Activated CD4-positive, CD25-positive, alpha-beta regulatory T cell treated with anti-CD3 and anti-CD28 coated beads, Interleukin-2, amount 50 U/mL, for 72 hours (primary cell): ENCODE data around the gene HSD11B2.

Experiments used
- DNase-seq: peaks from one replicate; pipeline ENCODE4 v3.0.0; 2021

Gene HSD11B2

DNA sequence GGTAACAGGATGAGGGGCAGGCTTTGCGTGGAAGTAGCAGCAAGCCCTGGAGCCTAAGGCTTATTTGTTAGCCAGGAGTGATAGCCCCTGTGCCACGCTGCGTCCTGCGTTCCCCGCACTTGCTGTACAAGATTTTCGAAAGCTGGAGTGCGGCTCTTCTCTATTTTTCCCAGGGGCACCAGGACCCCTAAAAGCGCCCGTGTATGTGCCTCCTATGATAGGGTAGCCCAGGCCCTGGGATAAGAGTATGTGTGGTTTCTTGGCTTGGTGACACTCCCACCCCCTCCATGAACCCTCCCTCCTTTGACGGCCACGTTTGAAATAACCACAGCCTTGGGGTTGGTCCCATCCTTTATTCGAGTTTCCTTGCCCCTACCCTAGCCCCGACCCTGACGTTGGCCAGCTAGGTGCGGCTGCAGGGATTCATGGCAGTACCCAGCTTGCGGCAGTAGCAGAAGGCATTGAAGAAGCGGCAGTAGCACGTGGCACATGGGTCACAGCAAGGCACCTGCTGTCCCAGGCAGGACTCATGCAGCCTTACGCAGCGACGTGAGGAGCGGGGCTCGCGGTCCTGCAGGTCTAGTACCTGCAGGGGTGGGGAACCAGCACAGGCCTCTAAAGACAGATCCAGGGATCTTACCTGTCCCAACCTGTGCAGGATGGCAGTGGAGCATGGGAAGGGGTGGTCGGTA lies 51.5 kb downstream of the HSD11B2 start:
- no peak for DNase-seq

DNA sequence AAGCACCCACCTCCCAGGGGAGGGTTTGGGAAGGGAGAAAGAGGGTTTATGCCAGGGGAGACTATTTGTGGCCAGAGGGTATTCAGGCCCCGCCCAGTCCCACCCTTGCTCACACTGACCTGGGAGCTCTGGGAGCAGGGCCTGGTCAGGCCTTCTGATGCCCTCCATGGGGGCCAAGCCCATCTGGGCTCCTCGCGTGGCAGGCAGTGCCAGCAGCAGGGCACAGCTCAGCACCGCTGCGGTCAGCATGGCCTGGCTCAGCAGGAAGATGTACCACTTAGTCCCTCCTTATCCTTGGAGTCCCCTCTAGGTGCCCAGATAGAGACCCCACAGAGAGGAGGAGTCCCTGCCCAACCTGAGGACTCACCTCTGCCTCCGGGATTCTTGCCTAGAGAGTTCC lies 52.2 kb downstream of the HSD11B2 start, which contains the start of gene AGRP:
TSS of gene AGRP (minus strand) at position 398 of the 400 bp plus-strand sequence. CDS start at position 249, 149 bp downstream.
- DNase-seq, result no peak

DNA sequence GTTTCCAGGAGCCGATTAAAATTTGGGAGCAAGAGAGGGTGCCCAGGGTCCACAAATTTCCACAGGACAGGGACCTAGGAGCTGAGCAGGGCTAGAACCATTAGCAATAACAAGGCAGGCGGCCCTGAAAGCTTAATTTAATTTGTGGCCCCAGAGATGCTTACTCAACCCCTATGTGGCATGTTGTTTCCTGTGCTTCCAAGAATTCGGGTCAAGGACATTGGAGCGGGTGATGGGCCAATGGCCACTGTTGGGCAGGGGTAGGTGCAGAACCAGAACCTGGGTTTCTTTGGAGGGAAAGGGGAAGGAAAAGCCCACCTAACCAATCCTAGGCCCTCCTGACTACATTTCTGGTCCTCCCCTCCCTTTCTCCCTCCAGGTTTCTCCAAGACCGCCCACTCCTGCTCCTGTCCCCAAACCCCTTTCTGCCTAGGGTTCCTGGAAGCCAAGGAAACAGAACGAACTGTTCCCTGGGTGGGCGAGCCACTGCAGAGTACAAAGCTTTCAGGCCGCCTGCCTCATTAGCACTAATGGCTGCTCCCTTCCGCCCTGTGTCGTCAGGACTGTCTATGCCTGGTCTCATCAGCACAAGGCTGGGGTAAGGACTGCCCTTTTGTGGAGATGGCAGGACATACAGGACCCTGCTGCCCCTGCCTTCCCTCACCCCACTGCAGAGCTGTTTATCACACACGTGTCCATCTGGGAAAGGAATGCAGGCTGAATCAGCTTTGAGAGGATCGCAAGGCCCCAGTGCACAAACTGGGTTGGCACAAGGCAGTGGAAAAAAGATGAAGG lies 53.0 kb downstream of the HSD11B2 start:
- no peak for DNase-seq

DNA sequence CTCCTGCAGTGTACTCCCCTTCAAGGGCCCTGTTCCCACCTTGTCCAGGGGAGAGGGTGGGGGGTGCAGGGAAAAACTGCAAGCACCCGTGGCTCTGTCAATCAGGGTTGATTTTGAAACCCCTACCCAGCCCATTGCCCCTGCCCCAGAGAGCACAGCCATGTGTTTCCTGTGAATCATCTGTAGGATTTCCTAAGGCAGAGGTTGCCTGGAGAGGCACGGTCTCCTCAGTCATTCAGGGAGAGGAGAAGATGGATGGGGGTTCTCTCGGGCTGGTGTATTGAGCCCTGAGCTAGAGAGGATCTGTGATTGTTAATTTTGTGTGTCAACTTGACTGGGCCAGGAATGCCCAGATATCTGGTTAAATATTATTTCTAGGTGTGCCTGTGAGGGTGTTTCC lies 55.9 kb downstream of the HSD11B2 start:
- DNase-seq, result no peak
